Neuronal stem cell (in vitro differentiated cells): ENCODE results near the gene TRIM50.
"Not testable (repeated sequence)": the region's sequence is repeated elsewhere in the genome, so short reads cannot be mapped to it uniquely, and the experiment has no call there.

Source experiments
- DNase-seq: peaks from one replicate; pipeline ENCODE4 v3.0.0-alpha.2; 2013; ENCODE audit warnings: low spot score
- H2AFZ ChIP-seq: one replicate; pipeline ENCODE4 v1.6.1; 2013; ENCODE audit warnings: mild to moderate bottlenecking, low read length, inconsistent platforms
- H2AK5ac ChIP-seq: 2 replicates; pipeline ENCODE4 v1.6.1; 2013; ENCODE audit warnings: low read depth, mild to moderate bottlenecking, inconsistent platforms, low read length, moderate library complexity, mixed read lengths
- H2BK120ac ChIP-seq: 2 replicates; pipeline ENCODE4 v1.6.1; 2013; ENCODE audit warnings: low read depth, mild to moderate bottlenecking, inconsistent platforms, low read length, moderate library complexity, mixed read lengths
- H2BK12ac ChIP-seq: one replicate; pipeline ENCODE4 v1.6.1; 2013; ENCODE audit warnings: low read length, inconsistent platforms
- H2BK15ac ChIP-seq: 2 replicates; pipeline ENCODE4 v1.6.1; 2013; ENCODE audit warnings: mild to moderate bottlenecking, low read length, inconsistent platforms, mixed read lengths
- H2BK5ac ChIP-seq: one replicate; pipeline ENCODE4 v1.6.1; 2013; ENCODE audit warnings: inconsistent platforms, mild to moderate bottlenecking, low read length, moderate library complexity
- H3K14ac ChIP-seq: one replicate; pipeline ENCODE4 v1.6.1; 2013; ENCODE audit warnings: low read length, inconsistent platforms
- H3K18ac ChIP-seq: 2 replicates; pipeline ENCODE4 v1.6.1; 2013; ENCODE audit warnings: low read length, inconsistent platforms
- H3K23ac ChIP-seq: 2 replicates; pipeline ENCODE4 v1.6.1; 2013; ENCODE audit warnings: low read depth, mild to moderate bottlenecking, mixed read lengths, low read length, inconsistent platforms; ENCODE audit not compliant: poor library complexity
- H3K27ac ChIP-seq: replicated peaks from 3 replicates; pipeline ENCODE4 v1.5.1; 2013; ENCODE audit warnings: low read length, inconsistent platforms
- H3K27me3 ChIP-seq, 3 experiments: 2 replicates each; pipeline ENCODE4 v1.6.1; 2013; ENCODE audit warnings: low read length in 3 of 3, mild to moderate bottlenecking in 2 of 3, inconsistent platforms in 1 of 3, low read depth in 1 of 3, mixed read lengths in 1 of 3, moderate library complexity in 1 of 3; ENCODE audit not compliant: control insufficient read depth in 3 of 3, insufficient read depth in 3 of 3
- H3K36me3 ChIP-seq, 2 donors: replicated peaks in 1 of 2; 2 replicates each; pipeline ENCODE4 v1.6.1; 2013; ENCODE audit warnings: low read length in 2 of 2; ENCODE audit not compliant: control insufficient read depth in 2 of 2, insufficient read depth in 2 of 2
- H3K4ac ChIP-seq: 2 replicates; pipeline ENCODE4 v1.6.1; 2013; ENCODE audit warnings: inconsistent platforms, mild to moderate bottlenecking, low read length, moderate library complexity
- H3K4me1 ChIP-seq, 2 donors: 1 replicate in 1 of 2; 2 replicates in 1 of 2; pipeline ENCODE4 v1.6.1; 2013; ENCODE audit warnings: low read length in 2 of 2, low read depth in 1 of 2; ENCODE audit not compliant: control insufficient read depth in 2 of 2, insufficient read depth in 1 of 2
- H3K4me2 ChIP-seq: one replicate; pipeline ENCODE4 v1.6.1; 2013; ENCODE audit warnings: mild to moderate bottlenecking, low read length, inconsistent platforms; ENCODE audit not compliant: insufficient read depth, poor library complexity, severe bottlenecking
- H3K4me3 ChIP-seq, 2 donors: 2 replicates each; pipeline ENCODE4 v1.5.1; 2013; ENCODE audit warnings: low read length in 2 of 2, mild to moderate bottlenecking in 2 of 2, inconsistent platforms in 1 of 2, moderate library complexity in 1 of 2
- H3K79me1 ChIP-seq: one replicate; pipeline ENCODE4 v1.6.1; 2013; ENCODE audit warnings: low read depth, mild to moderate bottlenecking, inconsistent platforms, low read length, moderate library complexity
- H3K9ac ChIP-seq: one replicate; pipeline ENCODE4 v1.6.1; 2013; ENCODE audit warnings: mild to moderate bottlenecking, low read depth, low read length, inconsistent platforms; ENCODE audit not compliant: poor library complexity
- H3K9me3 ChIP-seq, 2 donors: replicated peaks in 1 of 2; 2 replicates each; pipeline versions ENCODE3 to v1.6.1; 2013; ENCODE audit warnings: low read length in 2 of 2, mild to moderate bottlenecking in 2 of 2, inconsistent platforms in 1 of 2, low read depth in 1 of 2, mixed read lengths in 1 of 2, moderate library complexity in 1 of 2; ENCODE audit not compliant: control insufficient read depth in 2 of 2, insufficient read depth in 1 of 2
- H4K8ac ChIP-seq: one replicate; pipeline ENCODE4 v1.6.1; 2013; ENCODE audit warnings: low read depth, mild to moderate bottlenecking, inconsistent platforms, low read length, moderate library complexity
- H4K91ac ChIP-seq: one replicate; pipeline ENCODE4 v1.6.1; 2013; ENCODE audit warnings: low read length, low read depth, mild to moderate bottlenecking, inconsistent platforms; ENCODE audit not compliant: poor library complexity
- WGBS, 2 donors: extraction: QIAGEN DNeasy Blood & Tissue Kit; methylation state at CpG; one replicate each; pipeline ENCODE4 v1.1.7; 2013; ENCODE audit warnings: missing lambda C conversion rate in 2 of 2, mixed read lengths in 1 of 2; ENCODE audit not compliant: insufficient read length in 2 of 2, insufficient replicate concordance in 1 of 2; ENCODE audit errors: extremely low coverage in 2 of 2; 5-methylcytosine and 5-hydroxymethylcytosine counted together

The TRIM50 gene

DNA sequence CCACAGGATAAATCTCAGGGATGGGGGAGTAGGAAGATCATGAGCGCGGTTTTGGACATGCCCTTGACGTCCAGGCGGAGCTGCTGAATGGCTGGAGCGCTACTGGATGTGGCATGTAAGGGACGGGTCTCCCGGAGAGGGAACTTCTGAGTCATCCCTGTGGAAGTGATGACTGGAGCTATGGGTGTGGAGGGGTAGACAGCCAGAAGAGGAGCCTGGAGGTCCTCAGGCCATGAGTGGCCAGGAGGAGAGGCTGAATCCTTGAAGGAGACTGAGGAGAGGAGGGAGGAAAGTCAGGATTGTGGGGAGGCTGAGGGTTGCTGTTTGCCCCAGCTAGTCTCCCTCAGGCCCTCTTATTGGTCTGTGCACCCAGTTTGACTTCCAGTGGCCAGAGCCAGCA, 16.5 kb downstream of the TRIM50 start:
- not testable (repeated sequence) for H3K27ac ChIP-seq, H2AFZ ChIP-seq, H4K91ac ChIP-seq, H3K4me3 ChIP-seq, H2BK120ac ChIP-seq, H3K4me1 ChIP-seq, H3K4me2 ChIP-seq, H3K36me3 ChIP-seq, H3K18ac ChIP-seq, DNase-seq, H3K14ac ChIP-seq, H3K9me3 ChIP-seq, H2BK15ac ChIP-seq, H4K8ac ChIP-seq, H3K23ac ChIP-seq, H2BK5ac ChIP-seq, H3K27me3 ChIP-seq, H3K4ac ChIP-seq, H3K9ac ChIP-seq
- no CpG with 5 or more reads among the region's 7 CpGs for WGBS, 2 donors
- peaks cover 16% of the 10 kb centered on the region for H3K79me1 ChIP-seq
- peak overlapping the region; percentile 70 for H2AK5ac ChIP-seq
- H2BK12ac ChIP-seq = peak overlapping the region; percentile 22

GRCh38 chr7:73308665-73309214, 19.1 kb downstream of the TRIM50 start, which contains the start of gene NSUN5:
Gene NSUN5 (minus strand): TSS chr7:73308826. CDS start chr7:73308790, 36 bp downstream.
- H3K23ac ChIP-seq = peak within 1 kb of the TSS; percentile 91
- peak within 1 kb of the TSS; percentile 79 for H3K14ac ChIP-seq
- peaks cover 14% of the 10 kb centered on the region for H3K79me1 ChIP-seq
- H2AK5ac ChIP-seq = peak within 1 kb of the TSS; percentile 50
- H2BK5ac ChIP-seq = peak within 1 kb of the TSS; percentile 82
- peak within 1 kb of the TSS; percentile 94 for H3K9ac ChIP-seq
- H3K9me3 ChIP-seq = no peaks in the 10 kb centered on the region
- DNase-seq = peak; percentile 45
- H3K4me1 ChIP-seq = peaks cover 0 to 2% of the 10 kb centered on the region in 2 donors
- no CpG with 5 or more reads among the region's 40 CpGs for WGBS, 2 donors
- no peak within 1 kb of the TSS for H2BK12ac ChIP-seq
- peaks cover 14 to 26% of the 10 kb centered on the region in 2 donors for H3K36me3 ChIP-seq
- peak within 1 kb of the TSS; percentile 83 to 86 for H3K4me3 ChIP-seq
- H3K4me2 ChIP-seq = peak within 1 kb of the TSS; percentile 90
- no peak within 1 kb of the TSS for H3K27ac ChIP-seq
- peak within 1 kb of the TSS; percentile 89 for H2AFZ ChIP-seq
- H2BK15ac ChIP-seq = no peak within 1 kb of the TSS
- H4K91ac ChIP-seq = no peak within 1 kb of the TSS
- H3K4ac ChIP-seq = peak within 1 kb of the TSS; percentile 37
- H3K18ac ChIP-seq = peak within 1 kb of the TSS; percentile 91
- no peaks in the 10 kb centered on the region for H3K27me3 ChIP-seq
- no peak within 1 kb of the TSS for H2BK120ac ChIP-seq
- peak within 1 kb of the TSS; percentile 84 for H4K8ac ChIP-seq

GRCh38 chr7:73308074-73308664, 19.7 kb downstream of the TRIM50 start:
- peak overlapping the region; percentile 82 for H2BK5ac ChIP-seq
- H4K8ac ChIP-seq = peak overlapping the region; percentile 84
- WGBS, 2 donors = no CpG with 5 or more reads among the region's 43 CpGs
- H2AK5ac ChIP-seq = peak overlapping the region; percentile 50
- DNase-seq = no peak
- no peaks in the 10 kb centered on the region for H3K27me3 ChIP-seq
- H3K4me1 ChIP-seq = peaks cover 0 to 2% of the 10 kb centered on the region in 2 donors
- peaks cover 14% of the 10 kb centered on the region for H3K79me1 ChIP-seq
- H2BK12ac ChIP-seq = no peak overlapping the region
- H2AFZ ChIP-seq = peak overlapping the region; percentile 89
- peak overlapping the region; percentile 37 for H3K4ac ChIP-seq
- no peaks in the 10 kb centered on the region for H3K9me3 ChIP-seq
- peaks cover 17 to 31% of the 10 kb centered on the region in 2 donors for H3K36me3 ChIP-seq
- H2BK120ac ChIP-seq = no peak overlapping the region
- no peak overlapping the region for H4K91ac ChIP-seq
- H3K23ac ChIP-seq = peak overlapping the region; percentile 91
- H3K4me3 ChIP-seq = peak overlapping the region; percentile 83 to 86
- peak overlapping the region; percentile 91 for H3K18ac ChIP-seq
- H3K4me2 ChIP-seq = peak overlapping the region; percentile 90
- H3K14ac ChIP-seq = peak overlapping the region; percentile 79
- peak overlapping the region; percentile 94 for H3K9ac ChIP-seq
- H3K27ac ChIP-seq = no peak overlapping the region
- H2BK15ac ChIP-seq = no peak overlapping the region

DNA sequence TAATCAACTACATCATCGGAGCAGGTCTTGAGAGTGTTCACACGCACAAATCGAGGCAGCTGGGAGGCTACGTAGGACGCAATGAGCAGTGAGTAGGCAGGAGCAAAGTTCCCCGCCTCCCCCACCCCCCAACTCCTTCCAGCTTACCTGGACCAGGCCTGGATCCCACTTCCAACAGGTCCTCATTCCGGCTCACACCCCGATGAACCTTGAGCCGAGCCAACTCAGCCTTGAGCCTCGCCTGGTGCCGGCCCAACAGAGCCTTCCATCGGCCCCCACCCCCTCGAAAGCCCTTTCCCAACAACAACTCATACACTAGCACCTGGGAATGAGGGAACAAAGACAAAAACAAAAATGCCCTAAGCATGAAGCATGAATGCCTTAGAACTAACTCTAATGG, 20.4 kb downstream of the TRIM50 start:
- H3K18ac ChIP-seq = no peak overlapping the region
- H4K91ac ChIP-seq = no peak overlapping the region
- peak overlapping the region in 1 of 2 donors; percentile 86 for H3K4me3 ChIP-seq
- H3K4ac ChIP-seq = no peak overlapping the region
- H3K23ac ChIP-seq = no peak overlapping the region
- H3K9me3 ChIP-seq = no peaks in the 10 kb centered on the region
- H3K36me3 ChIP-seq = peaks cover 19 to 35% of the 10 kb centered on the region in 2 donors
- no peak overlapping the region for H2BK5ac ChIP-seq
- peaks cover 0 to 2% of the 10 kb centered on the region in 2 donors for H3K4me1 ChIP-seq
- no peak overlapping the region for H3K9ac ChIP-seq
- WGBS, 2 donors = no CpG with 5 or more reads among the region's 13 CpGs
- no peak for DNase-seq
- H2AFZ ChIP-seq = no peak overlapping the region
- no peak overlapping the region for H2BK120ac ChIP-seq
- no peak overlapping the region for H3K4me2 ChIP-seq
- no peaks in the 10 kb centered on the region for H3K27me3 ChIP-seq
- no peak overlapping the region for H2AK5ac ChIP-seq
- H3K27ac ChIP-seq = no peak overlapping the region
- H3K79me1 ChIP-seq = peaks cover 11% of the 10 kb centered on the region
- no peak overlapping the region for H2BK15ac ChIP-seq
- H3K14ac ChIP-seq = no peak overlapping the region
- no peak overlapping the region for H4K8ac ChIP-seq
- no peak overlapping the region for H2BK12ac ChIP-seq
